Neutrophil (primary cell): ENCODE results near the gene TENT5C.

Experiments
- H3K27ac ChIP-seq: fragments of 200-600 bp; sonication (generic); 2 replicates; pipeline ENCODE4 v1.5.1; 2016; ENCODE audit warnings: mild to moderate bottlenecking, moderate library complexity
- H3K27me3 ChIP-seq: fragments of 200-600 bp; sonication (generic); 2 replicates; pipeline ENCODE4 v1.6.0; 2016; ENCODE audit warnings: mild to moderate bottlenecking
- H3K36me3 ChIP-seq: fragments of 200-600 bp; sonication (generic); 2 replicates; pipeline ENCODE4 v1.5.1; 2017
- H3K4me1 ChIP-seq, 2 experiments: fragments of 200-600 bp in 1 of 2; sonication (generic) in 1 of 2; 1 replicate in 1 of 2; 2 replicates in 1 of 2; pipeline versions ENCODE4 v1.5.1 to v1.6.1; 2013 to 2016; ENCODE audit warnings: low read depth in 1 of 2, low read length in 1 of 2, mild to moderate bottlenecking in 1 of 2, moderate library complexity in 1 of 2; ENCODE audit not compliant: control insufficient read depth in 1 of 2, insufficient read depth in 1 of 2
- H3K4me3 ChIP-seq, 2 experiments: fragments of 200-600 bp in 1 of 2; sonication (generic) in 1 of 2; 1 replicate in 1 of 2; 2 replicates in 1 of 2; pipeline ENCODE4 v1.5.1; 2013 to 2016; ENCODE audit warnings: low read depth in 1 of 2, low read length in 1 of 2, mild to moderate bottlenecking in 1 of 2, moderate library complexity in 1 of 2
- H3K9me3 ChIP-seq: fragments of 200-600 bp; sonication (generic); 2 replicates; pipeline ENCODE4 v1.5.1; 2016
- TF ChIP-seq, protein P1 (sequence below): fragments of 200-600 bp; sonication (generic); IDR thresholded peaks from 2 replicates; pipeline ENCODE4 v1.5.1; 2016; ENCODE audit warnings: antibody characterized with exemption

Gene TENT5C

DNA sequence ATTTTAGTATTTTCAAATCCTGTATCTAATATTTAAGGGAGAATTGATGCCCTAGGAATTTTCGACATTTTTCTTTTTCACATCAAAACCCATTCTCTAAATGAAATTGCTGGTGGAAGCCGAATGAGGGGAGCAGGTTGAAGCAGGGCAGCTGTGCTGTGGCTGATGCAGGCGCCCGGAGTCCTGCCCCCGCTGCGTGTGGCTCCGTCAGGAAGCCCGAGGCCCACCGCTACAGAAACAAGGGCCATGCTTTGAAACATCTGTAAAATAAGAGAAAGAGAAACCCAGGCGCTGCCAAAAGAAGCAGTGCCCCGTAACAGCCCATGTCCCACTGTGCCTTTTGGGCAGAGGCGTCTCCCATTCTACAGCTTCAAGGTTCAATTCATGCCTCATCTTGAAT is 41.1 kb downstream of the TENT5C start:
- Histone ChIP-seq H3K27ac (no peak overlapping the region), H3K4me1 (no peaks in the 10 kb centered on the region), H3K27me3 (no peaks in the 10 kb centered on the region), H3K9me3 (no peaks in the 10 kb centered on the region), H3K36me3 (no peaks in the 10 kb centered on the region), H3K4me3 (no peak overlapping the region)
- TF ChIP-seq, protein P1, sequence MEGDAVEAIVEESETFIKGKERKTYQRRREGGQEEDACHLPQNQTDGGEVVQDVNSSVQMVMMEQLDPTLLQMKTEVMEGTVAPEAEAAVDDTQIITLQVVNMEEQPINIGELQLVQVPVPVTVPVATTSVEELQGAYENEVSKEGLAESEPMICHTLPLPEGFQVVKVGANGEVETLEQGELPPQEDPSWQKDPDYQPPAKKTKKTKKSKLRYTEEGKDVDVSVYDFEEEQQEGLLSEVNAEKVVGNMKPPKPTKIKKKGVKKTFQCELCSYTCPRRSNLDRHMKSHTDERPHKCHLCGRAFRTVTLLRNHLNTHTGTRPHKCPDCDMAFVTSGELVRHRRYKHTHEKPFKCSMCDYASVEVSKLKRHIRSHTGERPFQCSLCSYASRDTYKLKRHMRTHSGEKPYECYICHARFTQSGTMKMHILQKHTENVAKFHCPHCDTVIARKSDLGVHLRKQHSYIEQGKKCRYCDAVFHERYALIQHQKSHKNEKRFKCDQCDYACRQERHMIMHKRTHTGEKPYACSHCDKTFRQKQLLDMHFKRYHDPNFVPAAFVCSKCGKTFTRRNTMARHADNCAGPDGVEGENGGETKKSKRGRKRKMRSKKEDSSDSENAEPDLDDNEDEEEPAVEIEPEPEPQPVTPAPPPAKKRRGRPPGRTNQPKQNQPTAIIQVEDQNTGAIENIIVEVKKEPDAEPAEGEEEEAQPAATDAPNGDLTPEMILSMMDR, result no peak

DNA sequence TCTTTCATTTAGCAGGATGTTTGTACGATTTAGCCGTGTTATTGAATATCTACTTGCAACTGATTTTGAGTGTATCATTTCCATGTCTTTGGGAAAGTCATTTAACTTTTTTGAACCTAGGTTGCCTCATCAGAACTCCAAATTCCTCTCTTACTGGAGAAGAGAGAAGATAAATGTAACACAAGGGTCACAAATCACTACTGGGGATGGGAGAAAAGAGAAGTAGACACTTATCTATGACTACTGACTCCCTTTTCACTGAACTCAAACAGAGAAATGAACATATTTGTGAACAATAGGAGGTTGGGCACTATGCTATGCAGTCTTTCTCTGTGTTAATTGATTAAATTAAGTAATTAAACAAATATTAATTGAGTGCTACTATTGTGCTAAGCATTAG is 42.2 kb downstream of the TENT5C start:
- Histone ChIP-seq H3K27ac (no peak overlapping the region), H3K27me3 (no peaks in the 10 kb centered on the region), H3K36me3 (no peaks in the 10 kb centered on the region), H3K4me3 (no peak overlapping the region), H3K4me1 (no peaks in the 10 kb centered on the region), H3K9me3 (no peaks in the 10 kb centered on the region)
- TF ChIP-seq, protein P1, result no peak

DNA sequence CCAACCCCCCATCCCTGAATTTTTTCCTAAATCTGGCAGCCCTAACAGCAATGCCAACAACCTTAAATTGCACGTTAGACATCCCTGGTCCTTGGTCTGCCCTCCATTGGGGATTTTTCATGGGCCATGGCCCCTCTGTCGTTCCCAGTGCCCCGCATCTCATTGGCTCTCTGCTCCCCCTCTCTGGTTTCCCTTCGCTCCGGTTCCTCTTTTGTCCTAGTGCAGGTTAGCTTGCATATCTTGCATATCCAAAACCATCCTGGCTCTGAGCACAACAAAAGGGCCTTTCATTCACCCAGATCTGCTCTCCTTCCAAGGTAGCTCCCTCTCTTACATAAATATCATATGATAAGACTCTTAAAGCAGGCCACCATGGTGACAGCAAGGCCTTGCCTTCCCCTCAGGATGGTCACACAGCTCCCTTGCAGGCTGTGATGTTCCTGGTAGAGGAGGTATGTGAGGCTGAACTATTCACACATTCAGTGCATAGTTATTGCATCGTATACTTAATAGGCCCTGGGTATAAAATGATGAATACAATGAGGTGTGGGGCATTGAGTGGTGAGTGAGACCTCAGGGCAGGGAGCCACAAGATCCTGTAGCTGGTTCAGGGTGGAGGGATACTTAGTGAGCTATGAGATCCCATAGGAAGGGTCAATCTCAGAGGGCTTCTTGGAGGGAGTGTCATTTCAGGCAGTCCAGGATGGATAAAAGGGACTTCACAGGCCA is 45.2 kb downstream of the TENT5C start:
- Histone ChIP-seq H3K4me3 (no peak overlapping the region), H3K27ac (no peak overlapping the region), H3K9me3 (no peaks in the 10 kb centered on the region), H3K27me3 (no peaks in the 10 kb centered on the region), H3K36me3 (no peaks in the 10 kb centered on the region), H3K4me1 (peaks cover 0 to 2% of the 10 kb centered on the region in 2 experiments)
- TF ChIP-seq, protein P1, result no peak

DNA sequence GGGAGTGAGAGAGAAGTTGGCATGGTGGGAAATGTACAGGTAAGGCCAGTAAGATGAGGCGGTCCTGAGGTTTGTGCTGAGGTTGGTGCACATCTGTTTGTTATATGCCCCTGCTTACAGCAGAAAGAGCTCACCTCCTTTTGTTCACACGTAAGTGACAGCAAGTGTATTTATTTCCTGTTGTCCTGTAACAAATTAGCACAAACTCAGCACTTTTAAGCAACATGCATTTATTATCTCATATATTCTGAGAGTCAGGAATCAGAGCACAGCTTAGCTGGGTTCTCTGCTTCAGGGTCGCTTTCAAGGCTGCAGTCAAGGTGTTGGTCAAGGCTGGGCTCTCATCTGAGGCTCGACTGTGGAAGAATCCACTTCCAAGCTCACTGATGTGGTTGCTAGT is 45.8 kb downstream of the TENT5C start:
- TF ChIP-seq, protein P1, result no peak
- H3K27me3 ChIP-seq, result no peaks in the 10 kb centered on the region
- H3K9me3 ChIP-seq, result no peaks in the 10 kb centered on the region
- no peaks in the 10 kb centered on the region for H3K36me3 ChIP-seq
- peaks cover 0 to 2% of the 10 kb centered on the region in 2 experiments for H3K4me1 ChIP-seq
- no peak overlapping the region for H3K27ac ChIP-seq
- no peak overlapping the region for H3K4me3 ChIP-seq

DNA sequence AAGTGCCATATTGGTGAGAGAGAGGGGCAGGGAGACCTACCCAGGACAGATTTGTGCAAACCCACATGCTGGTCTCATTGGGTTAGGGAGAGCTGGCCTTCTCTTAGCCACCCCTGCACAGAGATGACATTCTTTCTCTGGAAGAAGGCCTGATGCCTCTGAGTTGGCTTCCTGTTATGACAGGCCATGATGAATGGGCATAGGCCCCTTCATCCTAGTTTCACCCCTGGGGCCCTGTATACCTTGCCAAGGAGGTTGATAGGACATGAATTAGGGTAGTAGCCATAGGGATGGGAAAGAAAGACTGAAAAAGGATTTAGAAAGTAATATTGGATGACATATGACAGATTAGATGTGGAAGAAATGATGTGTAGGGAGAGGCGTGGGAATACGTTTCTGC is 46.6 kb downstream of the TENT5C start:
- TF ChIP-seq, protein P1, result no peak
- Histone ChIP-seq H3K4me1 (peaks cover 0 to 2% of the 10 kb centered on the region in 2 experiments), H3K9me3 (no peaks in the 10 kb centered on the region), H3K27me3 (no peaks in the 10 kb centered on the region), H3K4me3 (no peak overlapping the region), H3K27ac (no peak overlapping the region), H3K36me3 (no peaks in the 10 kb centered on the region)
